Activated naive CD4-positive, alpha-beta T cell treated with anti-CD3 and anti-CD28 coated beads, Interleukin-2, amount 50 U/mL, for 24 hours (primary cell): ENCODE measurements around the gene SYCE3.
A peak's percentile ranks its signal among the peaks of the same experiment; 100 is the strongest.
"Not testable (repeated sequence)": the region's sequence is repeated elsewhere in the genome, so short reads cannot be mapped to it uniquely, and the experiment has no call there.

Source experiments
- H3K27ac Mint-ChIP-seq: one replicate; pipeline ENCODE4 v1.8.0; 2021; ENCODE audit warnings: mild to moderate bottlenecking, mixed read lengths
- H3K27me3 Mint-ChIP-seq: one replicate; pipeline ENCODE4 v1.8.0; 2021; ENCODE audit warnings: mixed read lengths
- H3K36me3 Mint-ChIP-seq: one replicate; pipeline ENCODE4 v1.8.0; 2021; ENCODE audit warnings: mixed read lengths
- H3K4me1 Mint-ChIP-seq: one replicate; pipeline ENCODE4 v1.8.0; 2021; ENCODE audit warnings: mixed read lengths
- H3K4me3 Mint-ChIP-seq: one replicate; pipeline ENCODE4 v1.8.0; 2021; ENCODE audit warnings: mild to moderate bottlenecking, mixed read lengths
- H3K9me3 Mint-ChIP-seq: one replicate; pipeline ENCODE4 v1.8.0; 2021; ENCODE audit warnings: mixed read lengths

The SYCE3 gene

GRCh38 chr22:50526108-50526833 is 36.4 kb downstream of the SYCE3 start:
- Mint-ChIP-seq H3K9me3 (no peaks in the 10 kb centered on the region), H3K36me3 (peaks cover 5% of the 10 kb centered on the region), H3K27me3 (no peaks in the 10 kb centered on the region), H3K4me1 (peaks cover 28% of the 10 kb centered on the region), H3K27ac (peak overlapping the region; percentile 35), H3K4me3 (peak overlapping the region; percentile 74)

DNA sequence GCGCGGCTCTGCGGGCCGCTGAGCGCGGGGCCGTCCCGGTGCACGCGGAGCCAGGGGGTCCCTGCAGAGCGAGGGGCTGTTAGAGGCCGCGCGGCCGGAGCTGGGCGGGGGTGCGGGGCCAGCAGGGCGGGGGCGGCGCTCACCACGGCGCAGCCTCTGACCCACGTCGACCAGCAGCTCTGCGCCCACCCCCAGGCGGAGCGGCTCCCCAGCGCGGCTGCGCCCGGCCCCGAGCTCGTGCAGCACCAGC is 36.9 kb downstream of the SYCE3 start:
- H3K36me3 Mint-ChIP-seq, result peaks cover 5% of the 10 kb centered on the region
- H3K27ac Mint-ChIP-seq, result peak overlapping the region; percentile 83
- peak overlapping the region; percentile 97 for H3K4me3 Mint-ChIP-seq
- peaks cover 28% of the 10 kb centered on the region for H3K4me1 Mint-ChIP-seq
- no peaks in the 10 kb centered on the region for H3K27me3 Mint-ChIP-seq
- no peaks in the 10 kb centered on the region for H3K9me3 Mint-ChIP-seq

GRCh38 chr22:50525104-50525857 is 37.4 kb downstream of the SYCE3 start, which contains the start of gene SCO2:
SCO2 (minus strand) TSS chr22:50525598; CDS start chr22:50524411, 1,187 bp downstream.
- H3K27ac Mint-ChIP-seq, result peak within 1 kb of the TSS; percentile 83
- H3K4me1 Mint-ChIP-seq, result peaks cover 28% of the 10 kb centered on the region
- no peaks in the 10 kb centered on the region for H3K27me3 Mint-ChIP-seq
- peak within 1 kb of the TSS; percentile 97 for H3K4me3 Mint-ChIP-seq
- H3K36me3 Mint-ChIP-seq, result peaks cover 5% of the 10 kb centered on the region
- H3K9me3 Mint-ChIP-seq, result no peaks in the 10 kb centered on the region

GRCh38 chr22:50524676-50525103 is 38.0 kb downstream of the SYCE3 start:
- no peaks in the 10 kb centered on the region for H3K27me3 Mint-ChIP-seq
- peak overlapping the region; percentile 97 for H3K4me3 Mint-ChIP-seq
- H3K36me3 Mint-ChIP-seq, result peaks cover 5% of the 10 kb centered on the region
- H3K27ac Mint-ChIP-seq, result peak overlapping the region; percentile 79
- H3K9me3 Mint-ChIP-seq, result no peaks in the 10 kb centered on the region
- H3K4me1 Mint-ChIP-seq, result peaks cover 28% of the 10 kb centered on the region

GRCh38 chr22:50523806-50524675 is 38.7 kb downstream of the SYCE3 start:
- peak overlapping the region; percentile 97 for H3K4me3 Mint-ChIP-seq
- H3K27me3 Mint-ChIP-seq, result no peaks in the 10 kb centered on the region
- H3K27ac Mint-ChIP-seq, result peak overlapping the region; percentile 79
- peaks cover 5% of the 10 kb centered on the region for H3K36me3 Mint-ChIP-seq
- peaks cover 28% of the 10 kb centered on the region for H3K4me1 Mint-ChIP-seq
- no peaks in the 10 kb centered on the region for H3K9me3 Mint-ChIP-seq

DNA sequence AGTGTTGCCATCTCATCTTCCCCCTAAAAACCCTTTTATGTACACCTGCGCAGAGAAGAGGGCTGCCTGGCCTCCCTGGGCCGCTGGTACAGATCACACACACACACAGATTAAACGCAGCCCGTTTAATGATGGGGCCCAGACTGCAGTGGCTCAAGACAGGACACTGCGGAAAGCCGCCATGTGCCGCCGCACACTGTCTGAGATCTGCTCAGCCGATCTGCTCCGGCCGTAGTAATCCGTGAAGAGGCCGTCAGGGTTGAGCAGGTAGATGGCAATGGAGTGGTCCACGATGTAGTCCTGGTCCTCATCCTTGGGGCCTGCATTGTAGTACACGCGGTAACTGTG is 39.3 kb downstream of the SYCE3 start:
- no peaks in the 10 kb centered on the region for H3K27me3 Mint-ChIP-seq
- H3K27ac Mint-ChIP-seq, result peak overlapping the region; percentile 55
- no peaks in the 10 kb centered on the region for H3K9me3 Mint-ChIP-seq
- H3K4me3 Mint-ChIP-seq, result peak overlapping the region; percentile 36
- H3K4me1 Mint-ChIP-seq, result peaks cover 26% of the 10 kb centered on the region
- peaks cover 5% of the 10 kb centered on the region for H3K36me3 Mint-ChIP-seq

DNA sequence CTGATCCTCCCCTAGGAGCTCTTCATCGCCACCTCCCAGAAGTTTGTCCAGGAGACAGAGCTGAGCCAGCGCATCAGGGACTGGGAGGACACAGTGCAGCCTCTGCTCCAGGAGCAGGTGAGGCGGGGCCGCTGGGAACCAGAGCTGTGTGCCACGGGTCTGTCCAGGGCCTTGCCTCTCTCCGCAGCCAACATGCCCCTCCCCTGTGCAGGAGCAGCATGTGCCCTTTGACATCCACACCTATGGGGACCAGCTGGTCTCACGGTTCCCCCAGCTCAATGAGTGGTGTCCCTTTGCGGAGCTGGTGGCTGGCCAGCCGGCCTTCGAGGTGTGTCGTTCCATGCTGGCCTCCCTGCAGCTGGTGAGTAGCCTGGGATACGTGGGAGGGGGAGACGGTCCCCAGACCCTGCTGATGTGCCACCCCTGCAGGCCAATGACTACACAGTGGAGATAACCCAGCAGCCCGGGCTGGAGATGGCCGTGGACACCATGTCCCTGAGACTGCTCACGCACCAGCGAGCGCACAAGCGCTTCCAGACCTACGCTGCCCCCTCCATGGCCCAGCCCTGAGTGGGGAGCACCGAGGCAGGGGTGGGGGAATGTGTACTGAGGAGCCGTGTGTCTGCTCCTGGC is 39.8 kb downstream of the SYCE3 start:
- Mint-ChIP-seq H3K36me3 (peaks cover 5% of the 10 kb centered on the region), H3K4me1 (peaks cover 21% of the 10 kb centered on the region), H3K27ac (peak overlapping the region; percentile 55)

GRCh38 chr22:50522208-50522805 is 40.4 kb downstream of the SYCE3 start:
- no peaks in the 10 kb centered on the region for H3K9me3 Mint-ChIP-seq
- H3K4me3 Mint-ChIP-seq, result no peak overlapping the region
- H3K4me1 Mint-ChIP-seq, result peaks cover 15% of the 10 kb centered on the region
- H3K36me3 Mint-ChIP-seq, result peaks cover 5% of the 10 kb centered on the region
- H3K27ac Mint-ChIP-seq, result no peak overlapping the region
- H3K27me3 Mint-ChIP-seq, result no peaks in the 10 kb centered on the region

More for the DNA sequence above, 39.8 kb downstream of the SYCE3 start:
- Mint-ChIP-seq H3K9me3 (no peaks in the 10 kb centered on the region), H3K27me3 (no peaks in the 10 kb centered on the region), H3K4me3 (peak overlapping the region; percentile 36)

GRCh38 chr22:50521710-50522109 is 41.0 kb downstream of the SYCE3 start:
- Mint-ChIP-seq H3K27ac (no peak overlapping the region), H3K4me3 (no peak overlapping the region), H3K4me1 (peaks cover 9% of the 10 kb centered on the region), H3K9me3 (no peaks in the 10 kb centered on the region), H3K36me3 (peaks cover 5% of the 10 kb centered on the region), H3K27me3 (no peaks in the 10 kb centered on the region)

GRCh38 chr22:50520826-50521453 is 41.8 kb downstream of the SYCE3 start:
- Mint-ChIP-seq H3K36me3 (peaks cover 5% of the 10 kb centered on the region), H3K27ac (no peak overlapping the region), H3K27me3 (no peaks in the 10 kb centered on the region), H3K4me1 (peaks cover 9% of the 10 kb centered on the region), H3K4me3 (no peak overlapping the region), H3K9me3 (no peaks in the 10 kb centered on the region)

DNA sequence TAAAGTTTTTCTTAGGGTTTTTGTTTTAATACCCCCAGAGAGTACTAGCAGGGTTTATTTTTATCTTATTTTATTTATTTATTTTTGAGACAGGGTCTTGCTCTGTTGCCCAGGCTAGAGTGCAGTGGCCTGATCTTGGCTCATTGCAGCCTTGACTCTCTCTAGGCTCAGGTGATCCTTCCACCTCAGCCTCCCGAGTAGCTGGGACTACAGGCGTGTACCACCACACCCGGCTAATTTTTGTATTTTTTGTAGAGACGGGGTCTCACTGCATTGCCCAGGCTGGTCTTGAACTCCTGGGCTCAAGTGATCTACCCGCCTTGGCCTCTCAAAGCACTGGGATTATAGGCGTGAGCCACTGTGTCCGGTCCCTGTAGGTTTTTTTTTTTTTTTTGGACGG is 42.5 kb downstream of the SYCE3 start:
- H3K27ac Mint-ChIP-seq, H3K27me3 Mint-ChIP-seq, H3K36me3 Mint-ChIP-seq: not testable (repeated sequence)

DNA sequence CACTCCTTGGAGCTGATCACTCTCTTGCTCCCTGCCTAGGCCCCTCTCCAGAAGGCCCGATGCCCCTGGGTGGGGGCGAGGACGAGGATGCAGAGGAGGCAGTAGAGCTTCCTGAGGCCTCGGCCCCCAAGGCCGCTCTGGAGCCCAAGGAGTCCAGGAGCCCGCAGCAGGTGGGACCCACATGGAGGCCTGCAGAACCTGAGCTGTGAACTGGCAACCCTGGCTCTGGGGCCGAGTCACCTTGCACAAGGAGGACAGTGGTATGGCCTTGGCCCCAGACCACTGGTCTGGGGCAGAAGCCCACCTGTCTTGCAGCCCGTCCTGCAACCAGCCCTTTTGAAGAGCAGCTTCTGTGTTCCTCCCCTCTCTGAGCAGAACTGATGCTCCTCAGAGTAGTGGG is 43.6 kb downstream of the SYCE3 start:
- no peaks in the 10 kb centered on the region for H3K27me3 Mint-ChIP-seq
- H3K4me1 Mint-ChIP-seq, result peaks cover 16% of the 10 kb centered on the region
- no peaks in the 10 kb centered on the region for H3K9me3 Mint-ChIP-seq
- no peak overlapping the region for H3K4me3 Mint-ChIP-seq
- H3K36me3 Mint-ChIP-seq, result no peaks in the 10 kb centered on the region
- no peak overlapping the region for H3K27ac Mint-ChIP-seq

More for the DNA sequence above, 42.5 kb downstream of the SYCE3 start:
- H3K4me1 Mint-ChIP-seq, result peaks cover 14% of the 10 kb centered on the region
- not testable (repeated sequence) for H3K4me3 Mint-ChIP-seq, H3K9me3 Mint-ChIP-seq

DNA sequence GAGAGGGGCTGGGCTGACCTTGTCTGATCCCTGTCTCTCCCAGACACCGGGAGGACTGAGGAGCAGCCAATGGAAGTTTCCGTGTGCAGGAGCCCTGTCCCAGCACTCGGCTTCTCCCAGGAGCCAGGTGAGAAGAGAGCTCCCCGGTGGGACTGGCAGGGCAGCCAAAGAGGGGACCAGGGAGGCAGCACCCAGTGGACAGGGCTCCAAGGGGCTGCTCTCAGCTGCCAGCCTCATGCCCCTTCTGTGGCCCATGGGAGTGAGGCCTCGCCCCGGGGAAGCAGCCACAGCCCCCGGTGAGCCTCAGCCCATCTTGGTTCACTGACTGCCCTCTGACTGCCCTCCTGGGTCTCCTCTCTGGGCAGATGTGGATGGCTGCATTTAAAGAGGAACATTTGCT is 44.1 kb downstream of the SYCE3 start:
- Mint-ChIP-seq H3K36me3 (no peaks in the 10 kb centered on the region), H3K9me3 (no peaks in the 10 kb centered on the region), H3K27me3 (no peaks in the 10 kb centered on the region), H3K27ac (no peak overlapping the region), H3K4me3 (no peak overlapping the region), H3K4me1 (peaks cover 16% of the 10 kb centered on the region)

DNA sequence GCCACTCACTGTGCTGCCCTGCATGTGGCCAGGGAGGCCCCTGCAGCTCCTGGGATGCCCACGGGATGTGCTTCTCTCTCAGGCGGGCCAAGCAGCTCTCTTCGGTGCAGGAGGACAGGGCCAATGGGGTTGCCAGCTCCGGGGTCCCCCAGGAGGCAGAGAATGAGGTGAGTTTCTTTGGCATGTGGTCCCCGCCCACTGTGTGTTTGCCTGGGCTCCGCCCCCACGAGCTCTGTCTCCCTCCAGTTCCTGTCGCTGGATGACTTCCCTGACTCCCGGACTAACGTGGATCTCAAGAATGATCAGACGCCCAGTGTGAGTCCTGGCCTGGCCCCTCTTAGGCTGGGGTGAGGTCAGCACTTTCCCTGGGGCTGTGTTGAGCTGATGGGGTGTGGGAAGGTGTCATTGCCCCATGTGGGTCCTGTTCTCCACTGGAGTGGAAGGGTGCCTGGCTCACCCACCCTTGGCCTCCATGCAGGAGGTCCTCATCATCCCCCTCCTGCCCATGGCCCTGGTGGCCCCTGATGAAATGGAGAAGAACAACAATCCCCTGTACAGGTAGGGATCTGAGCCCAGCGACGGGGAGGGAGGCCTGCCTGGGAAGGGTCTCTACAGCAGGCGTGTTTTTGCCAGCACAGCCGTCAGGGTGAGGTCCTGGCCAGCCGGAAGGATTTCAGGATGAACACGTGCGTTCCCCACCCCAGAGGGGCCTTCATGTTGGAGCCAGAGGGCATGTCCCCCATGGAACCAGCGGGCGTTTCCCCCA is 45.0 kb downstream of the SYCE3 start:
- Mint-ChIP-seq H3K36me3 (no peaks in the 10 kb centered on the region), H3K4me1 (peaks cover 17% of the 10 kb centered on the region), H3K4me3 (no peak overlapping the region), H3K27me3 (no peaks in the 10 kb centered on the region), H3K27ac (no peak overlapping the region), H3K9me3 (no peaks in the 10 kb centered on the region)
